Sigmoid colon (tissue), 7 donors: Measurements from ENCODE around the gene ETS2. TPM values are rescaled to one million over a fixed set of nuclear protein-coding genes. Genes with fewer than 3 reads are reported as not detected.
A peak's percentile ranks its signal among the peaks of the same experiment; 100 is the strongest.

Experiments
- DNase-seq: peaks from one replicate; pipeline ENCODE4 v3.0.0-alpha.2; 2019
- H3K27ac ChIP-seq, 4 donors: fragments of 200-600 bp; sonication (generic); one replicate each; pipeline ENCODE4 v1.5.1; 2016 to 2019; ENCODE audit warnings: mild to moderate bottlenecking in 1 of 4
- H3K27me3 ChIP-seq, 3 donors: fragments of 200-600 bp; sonication (generic); one replicate each; pipeline ENCODE4 v1.5.1; 2019; ENCODE audit warnings: mild to moderate bottlenecking in 1 of 3
- H3K36me3 ChIP-seq, 4 donors: fragments of 200-600 bp; sonication (generic); one replicate each; pipeline ENCODE4 v1.5.1; 2016 to 2019
- H3K4me1 ChIP-seq, 4 donors: fragments of 200-600 bp; sonication (generic); one replicate each; pipeline ENCODE4 v1.5.1; 2017 to 2019
- H3K4me3 ChIP-seq, 4 donors: fragments of 200-600 bp; sonication (generic); one replicate each; pipeline ENCODE4 v1.5.1; 2017 to 2019; ENCODE audit warnings: mild to moderate bottlenecking in 2 of 4, moderate library complexity in 1 of 4
- H3K9me3 ChIP-seq, 4 donors: fragments of 200-600 bp in 3 of 4; sonication (generic) in 3 of 4; one replicate each; pipeline versions ENCODE4 v1.5.1 to v1.6.1; 2013 to 2019
- CTCF ChIP-seq, 4 experiments: fragments of 450-650 bp in 3 of 4; fragments of 200-600 bp in 1 of 4; IDR thresholded peaks; one replicate each; pipeline ENCODE4 v1.5.1; 2016 to 2019; ENCODE audit warnings: antibody characterized with exemption in 4 of 4, mild to moderate bottlenecking in 3 of 4, moderate library complexity in 2 of 4
- EP300 ChIP-seq, 4 donors: sonication (generic); formaldehyde crosslinking; IDR thresholded peaks; one replicate each; pipeline ENCODE4 v1.6.1; 2017; ENCODE audit warnings: antibody characterized with exemption in 4 of 4
- POLR2A ChIP-seq, 2 donors: fragments of 450-650 bp; IDR thresholded peaks; one replicate each; pipeline ENCODE4 v1.6.1; 2016; ENCODE audit warnings: antibody characterized with exemption in 2 of 2, mild to moderate bottlenecking in 2 of 2, moderate library complexity in 2 of 2
- POLR2AphosphoS5 ChIP-seq, 4 donors: sonication (generic); formaldehyde crosslinking; IDR thresholded peaks; one replicate each; pipeline ENCODE4 v1.6.1; 2017; ENCODE audit warnings: antibody characterized with exemption in 4 of 4
- WGBS, 2 donors: extraction: QIAGEN DNeasy Blood & Tissue Kit; methylation state at CpG; one replicate each; pipeline ENCODE4 v1.1.7; 2013; 5-methylcytosine and 5-hydroxymethylcytosine counted together
- intact Hi-C: fragments of 100-400 bp; cut with DNase I; formaldehyde crosslinking; loops from one replicate; pipeline ENCODE4 v1.15.1; 2023
- polyA plus RNA-seq, 3 donors: library from polyadenylated mRNA; stranded (reverse); fragments of 200-250 nt; gene quantifications; one replicate each; pipeline ENCODE4 v1.2.3, GENCODE V29; 2013
- total RNA-seq, 4 donors: library from RNA; depleted of rRNA; stranded (reverse); fragments of >200 nt; gene quantifications; one replicate each; pipeline ENCODE4 v1.1.0, GENCODE V29; 2016
- donor health status: healthy with polysubstance abuse.
- donor health status: Bipolar disorder and iron deficiency.
- donor health status: healthy.

Gene ETS2
- total and polyA plus RNA-seq, 7 donors, result 32.1 to 133 (median 49.2) TPM

DNA sequence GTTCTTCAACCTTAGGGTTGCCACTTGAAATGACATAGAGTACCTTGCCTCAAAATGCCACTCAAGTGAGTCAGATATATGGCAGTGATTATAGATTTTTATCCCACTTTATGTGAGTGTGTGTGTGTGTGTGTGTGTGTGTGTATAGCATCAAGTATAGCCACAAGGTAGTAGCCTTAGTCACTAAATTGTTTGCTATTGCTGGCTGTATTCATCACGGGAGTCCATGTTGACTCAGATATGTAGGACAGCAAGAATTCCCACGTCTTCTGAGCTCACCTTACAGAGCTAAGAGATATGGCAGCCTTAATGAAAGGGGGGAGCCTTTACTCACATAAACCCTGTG, 9.3 kb downstream of the ETS2 start:
- peaks cover 30 to 92% (median 45%) of the 10 kb centered on the region in 4 donors for H3K36me3 ChIP-seq
- TF ChIP-seq POLR2A (IDR thresholded peaks at IDR 0.05), result no peak
- TF ChIP-seq EP300 (IDR thresholded peaks at IDR 0.05), result no peak
- TF ChIP-seq CTCF (IDR thresholded peaks at IDR 0.05), result no peak
- no peak for TF ChIP-seq POLR2AphosphoS5 (IDR thresholded peaks at IDR 0.05)
- H3K4me1 ChIP-seq, result peaks cover 0 to 77% (median 42%) of the 10 kb centered on the region in 4 donors
- WGBS, 2 donors, result 13 to 70% methylated on average over 2 of the region's 2 CpGs
- H3K9me3 ChIP-seq, result no peaks in the 10 kb centered on the region
- peak overlapping the region in 3 of 4 donors; percentile 37 to 98 (median 70) for H3K27ac ChIP-seq
- no peaks in the 10 kb centered on the region for H3K27me3 ChIP-seq
- H3K4me3 ChIP-seq, result no peak overlapping the region
- DNase-seq, result no peak
- intact Hi-C loops, result no loop called here

DNA sequence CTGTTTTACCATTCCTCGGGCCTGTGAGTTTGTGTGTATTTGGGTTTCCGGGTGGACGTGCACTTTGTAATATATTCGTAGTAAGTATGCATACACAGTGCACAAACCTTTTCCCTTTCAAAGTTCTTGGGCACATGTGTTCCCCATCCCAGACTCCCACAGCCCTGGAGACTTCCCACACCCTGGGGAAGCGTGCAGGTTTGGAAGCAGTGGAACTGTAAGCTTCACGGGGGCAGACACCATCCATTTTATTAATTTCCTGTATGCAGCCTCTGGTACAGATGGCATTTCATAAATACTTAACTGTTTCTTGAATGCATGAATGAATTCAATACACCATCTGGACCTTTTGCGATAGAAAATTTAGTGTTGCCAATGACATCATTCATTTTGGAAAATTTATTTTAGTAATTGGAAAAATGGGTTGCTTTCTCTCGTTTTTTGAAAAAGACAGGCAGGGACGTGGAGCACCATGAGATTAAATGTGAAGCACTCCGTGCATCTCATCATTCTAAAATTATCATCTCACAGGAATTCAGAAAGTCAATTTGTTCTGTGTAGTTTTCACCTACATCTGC, 10.8 kb downstream of the ETS2 start:
- H3K4me3 ChIP-seq, result no peak overlapping the region
- 19 to 63% methylated on average over 10 of the region's 10 CpGs for WGBS, 2 donors
- H3K27me3 ChIP-seq, result no peaks in the 10 kb centered on the region
- peak overlapping the region in 2 of 4 donors; percentile 20 to 83 for H3K27ac ChIP-seq
- no peak for TF ChIP-seq EP300 (IDR thresholded peaks at IDR 0.05)
- no peak for TF ChIP-seq POLR2AphosphoS5 (IDR thresholded peaks at IDR 0.05)
- TF ChIP-seq CTCF (IDR thresholded peaks at IDR 0.05), result no peak
- no peak for TF ChIP-seq POLR2A (IDR thresholded peaks at IDR 0.05)
- H3K9me3 ChIP-seq, result no peaks in the 10 kb centered on the region
- DNase-seq, result no peak
- H3K36me3 ChIP-seq, result peaks cover 44 to 94% (median 58%) of the 10 kb centered on the region in 4 donors
- intact Hi-C loops, result no loop called here
- peaks cover 0 to 79% (median 45%) of the 10 kb centered on the region in 4 donors for H3K4me1 ChIP-seq

DNA sequence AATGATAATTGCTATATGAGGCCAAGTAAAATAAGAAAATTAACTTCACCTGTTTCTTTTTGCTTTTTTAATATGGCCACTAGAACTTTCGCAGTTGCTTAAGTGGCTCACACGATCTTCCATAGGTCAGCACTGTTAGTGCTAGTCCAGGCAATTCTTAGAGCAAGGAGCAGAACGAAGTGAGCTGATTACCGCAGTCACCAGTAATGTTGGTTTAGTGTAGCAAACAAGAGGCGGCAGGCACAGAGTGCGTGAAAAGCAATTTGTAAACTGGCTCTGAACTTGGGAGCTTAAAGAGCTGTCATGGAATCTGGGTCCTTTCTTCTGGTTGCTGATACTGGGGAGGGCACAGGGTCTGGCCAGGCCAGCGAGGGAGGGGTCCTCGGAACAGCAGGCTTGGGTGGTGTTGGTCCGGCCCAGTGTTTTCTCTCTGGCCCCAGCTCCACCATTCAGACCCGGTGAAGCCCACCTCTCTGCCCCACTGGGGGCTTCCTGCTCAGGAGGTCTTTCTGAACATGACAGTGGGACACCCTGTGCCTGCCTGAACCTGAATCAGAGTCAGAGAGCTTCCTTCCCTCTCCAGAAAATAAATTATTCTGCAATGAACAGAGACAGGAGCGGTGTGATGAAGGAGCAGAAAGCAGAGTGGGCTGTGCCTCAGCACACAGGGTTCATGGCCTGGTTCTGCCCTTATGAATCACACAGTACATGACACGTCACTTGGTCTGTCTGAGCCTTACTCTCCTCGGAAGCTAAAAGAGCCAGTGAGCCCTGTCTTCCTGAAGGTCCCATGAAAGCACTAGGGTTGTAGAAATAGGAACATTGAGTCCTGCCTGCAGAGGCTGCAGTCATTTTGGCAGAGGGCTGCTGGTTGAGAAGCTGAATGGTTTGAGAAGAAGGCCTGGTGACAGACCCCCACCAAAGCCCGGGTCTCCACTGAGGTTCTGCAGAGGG, 11.9 kb downstream of the ETS2 start:
- Histone ChIP-seq H3K36me3 (peaks cover 55 to 95% (median 69%) of the 10 kb centered on the region in 4 donors), H3K27me3 (no peaks in the 10 kb centered on the region), H3K27ac (peak overlapping the region; percentile 59 to 83 (median 70)), H3K4me3 (no peak overlapping the region), H3K4me1 (peaks cover 0 to 79% (median 50%) of the 10 kb centered on the region in 4 donors), H3K9me3 (no peaks in the 10 kb centered on the region)
- 25 to 76% methylated on average over 14 of the region's 14 CpGs for WGBS, 2 donors
- no peak for DNase-seq
- TF ChIP-seq CTCF (IDR thresholded peaks at IDR 0.05) (no peak), EP300 (IDR thresholded peaks at IDR 0.05) (peak in 1 of 4 donors; percentile 44), POLR2AphosphoS5 (IDR thresholded peaks at IDR 0.05) (peak in 2 of 4 donors; percentile 32 to 39)
- intact Hi-C loops, result no loop called here

DNA sequence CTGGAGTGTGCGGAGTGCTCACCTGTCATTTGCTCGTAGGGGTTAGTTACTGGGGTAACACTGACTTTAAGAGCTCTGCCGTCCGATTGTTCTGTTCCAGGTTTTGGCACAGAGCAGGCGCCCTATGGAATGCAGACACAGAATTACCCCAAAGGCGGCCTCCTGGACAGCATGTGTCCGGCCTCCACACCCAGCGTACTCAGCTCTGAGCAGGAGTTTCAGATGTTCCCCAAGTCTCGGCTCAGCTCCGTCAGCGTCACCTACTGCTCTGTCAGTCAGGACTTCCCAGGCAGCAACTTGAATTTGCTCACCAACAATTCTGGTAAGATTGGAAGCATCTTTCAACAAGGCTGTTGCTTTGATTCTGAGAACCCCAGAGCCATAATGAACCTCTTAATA, 12.6 kb downstream of the ETS2 start:
- Histone ChIP-seq H3K9me3 (no peaks in the 10 kb centered on the region), H3K27ac (peak overlapping the region; percentile 59 to 83 (median 70)), H3K4me3 (no peak overlapping the region), H3K27me3 (no peaks in the 10 kb centered on the region), H3K4me1 (peaks cover 0 to 79% (median 49%) of the 10 kb centered on the region in 4 donors), H3K36me3 (peaks cover 60 to 95% (median 74%) of the 10 kb centered on the region in 4 donors)
- no peak for TF ChIP-seq POLR2A (IDR thresholded peaks at IDR 0.05)
- no peak for TF ChIP-seq CTCF (IDR thresholded peaks at IDR 0.05)
- no peak for DNase-seq
- 23 to 79% methylated on average over 11 of the region's 11 CpGs for WGBS, 2 donors
- intact Hi-C loops, result no loop called here
